CD14-positive monocyte (primary cell): ENCODE measurements around the gene RHOH. TPM values are rescaled to one million over a fixed set of nuclear protein-coding genes. Genes with fewer than 3 reads are reported as not detected.

Experiments
- DNase-seq, 3 donors: peaks; one replicate each; pipeline ENCODE4 v3.0.0-alpha.2; 2011 to 2022
- H2AFZ ChIP-seq: 2 replicates; pipeline ENCODE4 v1.6.0; 2012; ENCODE audit warnings: mild to moderate bottlenecking, low read depth, low read length, inconsistent platforms; ENCODE audit not compliant: insufficient read depth, poor library complexity, severe bottlenecking
- H3K27ac ChIP-seq, 2 donors: 1 replicate in 1 of 2; 2 replicates in 1 of 2; pipeline ENCODE4 v1.5.1; 2012 to 2013; ENCODE audit warnings: low read length in 2 of 2, control low read depth in 1 of 2, inconsistent platforms in 1 of 2, low read depth in 1 of 2, mild to moderate bottlenecking in 1 of 2
- H3K27me3 ChIP-seq, 2 donors: one replicate each; pipeline versions ENCODE4 v1.6.0 to v1.6.1; 2011 to 2013; ENCODE audit warnings: low read length in 2 of 2; ENCODE audit not compliant: control insufficient read depth in 2 of 2, insufficient read depth in 2 of 2
- H3K36me3 ChIP-seq, 2 donors: replicated peaks in 1 of 2; 1 replicate in 1 of 2; 2 replicates in 1 of 2; pipeline versions ENCODE4 v1.5.1 to v1.6.1; 2012 to 2013; ENCODE audit warnings: low read length in 2 of 2, control low read depth in 1 of 2, inconsistent platforms in 1 of 2, mild to moderate bottlenecking in 1 of 2; ENCODE audit not compliant: insufficient read depth in 2 of 2, control insufficient read depth in 1 of 2
- H3K4me1 ChIP-seq, 2 donors: 1 replicate in 1 of 2; 2 replicates in 1 of 2; pipeline versions ENCODE4 v1.5.1 to v1.6.1; 2012 to 2013; ENCODE audit warnings: low read length in 2 of 2, control low read depth in 1 of 2, inconsistent platforms in 1 of 2, mild to moderate bottlenecking in 1 of 2, moderate library complexity in 1 of 2; ENCODE audit not compliant: insufficient read depth in 2 of 2, control insufficient read depth in 1 of 2
- H3K4me2 ChIP-seq: replicated peaks from 2 replicates; pipeline ENCODE3; 2012; ENCODE audit warnings: low read length, moderate library complexity, mild to moderate bottlenecking; ENCODE audit not compliant: poor library complexity, severe bottlenecking; ENCODE audit errors: extremely low read depth
- H3K4me3 ChIP-seq, 3 experiments: fragments of 200-600 bp in 1 of 3; sonication (generic) in 1 of 3; replicated peaks in 1 of 3; 1 replicate in 2 of 3; 2 replicates in 1 of 3; pipeline ENCODE4 v1.5.1; 2011 to 2013; ENCODE audit warnings: low read length in 3 of 3, mild to moderate bottlenecking in 3 of 3, control low read depth in 2 of 3, low read depth in 2 of 3, inconsistent platforms in 1 of 3, moderate library complexity in 1 of 3
- H3K79me2 ChIP-seq: 2 replicates; pipeline ENCODE4 v1.6.0; 2012; ENCODE audit warnings: mild to moderate bottlenecking, control low read depth, inconsistent platforms, low read length, moderate library complexity; ENCODE audit not compliant: insufficient read depth
- H3K9ac ChIP-seq: 2 replicates; pipeline ENCODE4 v1.6.0; 2017; ENCODE audit warnings: low read length, mild to moderate bottlenecking; ENCODE audit not compliant: insufficient read depth, poor library complexity, severe bottlenecking
- H3K9me3 ChIP-seq, 2 donors: replicated peaks in 1 of 2; 1 replicate in 1 of 2; 2 replicates in 1 of 2; pipeline versions ENCODE4 v1.5.1 to v1.6.1; 2012 to 2013; ENCODE audit warnings: low read length in 2 of 2, control low read depth in 1 of 2; ENCODE audit not compliant: control insufficient read depth in 1 of 2, insufficient read depth in 1 of 2
- H4K20me1 ChIP-seq: 2 replicates; pipeline ENCODE4 v1.6.0; 2012; ENCODE audit warnings: mild to moderate bottlenecking, low read length, control low read depth, moderate library complexity; ENCODE audit not compliant: insufficient read depth
- H3K27ac Mint-ChIP-seq, 7 donors: one replicate each; pipeline ENCODE4 v1.8.0; 2020; ENCODE audit warnings: mild to moderate bottlenecking in 7 of 7, mixed read lengths in 7 of 7, moderate library complexity in 6 of 7, inconsistent platforms in 2 of 7
- H3K27me3 Mint-ChIP-seq, 3 donors: one replicate each; pipeline ENCODE4 v1.8.0; 2021 to 2022; ENCODE audit warnings: low read depth in 3 of 3, mild to moderate bottlenecking in 3 of 3, mixed read lengths in 3 of 3, moderate library complexity in 3 of 3, inconsistent platforms in 1 of 3
- H3K36me3 Mint-ChIP-seq, 2 donors: one replicate each; pipeline ENCODE4 v1.8.0; 2020; ENCODE audit warnings: mixed read lengths in 2 of 2, inconsistent platforms in 1 of 2, mild to moderate bottlenecking in 1 of 2
- H3K4me1 Mint-ChIP-seq: one replicate; pipeline ENCODE4 v1.8.0; 2020; ENCODE audit warnings: mild to moderate bottlenecking, mixed read lengths
- H3K4me3 Mint-ChIP-seq, 2 donors: one replicate each; pipeline ENCODE4 v1.8.0; 2020; ENCODE audit warnings: mild to moderate bottlenecking in 2 of 2, mixed read lengths in 2 of 2, moderate library complexity in 1 of 2
- H3K9me3 Mint-ChIP-seq, 7 donors: one replicate each; pipeline ENCODE4 v1.8.0; 2020 to 2022; ENCODE audit warnings: mixed read lengths in 7 of 7, mild to moderate bottlenecking in 6 of 7, moderate library complexity in 6 of 7, inconsistent platforms in 2 of 7
- CTCF ChIP-seq: fragments of 200-600 bp; IDR thresholded peaks from one replicate; pipeline ENCODE4 v1.8.0; 2022; ENCODE audit warnings: antibody characterized with exemption, mild to moderate bottlenecking
- WGBS: methylation state at CpG from one replicate; pipeline ENCODE4 v1.1.5; 2013; ENCODE audit warnings: missing lambda C conversion rate; ENCODE audit not compliant: insufficient coverage; 5-methylcytosine and 5-hydroxymethylcytosine counted together
- intact Hi-C, 2 donors: fragments of 100-400 bp; cut with micrococcal nuclease; formaldehyde crosslinking; loops; one replicate each; pipeline versions ENCODE4 v1.15.0 to v1.15.1; 2023
- polyA plus RNA-seq, 3 donors: library from polyadenylated mRNA; depleted of rRNA in 1 of 3; unstranded in 2 of 3; stranded (reverse) in 1 of 3; fragments of 300-500 nt in 2 of 3; fragments of >200 nt in 1 of 3; fragmentation: Illumina TruSeq in 2 of 3; gene quantifications; 1 replicate in 2 of 3; 2 replicates in 1 of 3; pipeline ENCODE4 v1.2.3, GENCODE V29; 2012 to 2021

The RHOH gene
- polyA plus RNA-seq, 3 donors, result 0.16 to 1.4 (median 1.2) TPM

GRCh38 chr4:40262077-40262528, 65.3 kb downstream of the RHOH start:
- Histone ChIP-seq H3K27me3 (no peaks in the 10 kb centered on the region), H4K20me1 (no peaks in the 10 kb centered on the region), H3K27ac (no peak overlapping the region), H3K4me1 (peaks cover 7 to 26% of the 10 kb centered on the region in 2 donors), H3K79me2 (no peaks in the 10 kb centered on the region), H2AFZ (no peak overlapping the region), H3K9me3 (no peaks in the 10 kb centered on the region), H3K4me2 (no peak overlapping the region), H3K9ac (no peak overlapping the region), H3K4me3 (no peak overlapping the region), H3K36me3 (no peaks in the 10 kb centered on the region)
- Mint-ChIP-seq H3K4me1 (peaks cover 18% of the 10 kb centered on the region), H3K9me3 (no peaks in the 10 kb centered on the region), H3K36me3 (no peaks in the 10 kb centered on the region), H3K27me3 (peaks cover 0 to 7% (median 2%) of the 10 kb centered on the region in 3 donors), H3K27ac (no peak overlapping the region), H3K4me3 (no peak overlapping the region)
- intact Hi-C loops, result no loop called here
- TF ChIP-seq CTCF, result no peak
- no peak for DNase-seq

- Mint-ChIP-seq H3K27me3 (peaks cover 0 to 12% (median 2%) of the 10 kb centered on the region in 3 donors), H3K4me1 (peaks cover 18% of the 10 kb centered on the region), H3K27ac (peak overlapping the region in 1 of 7 donors; percentile 50), H3K4me3 (no peak overlapping the region), H3K9me3 (no peaks in the 10 kb centered on the region), H3K36me3 (no peaks in the 10 kb centered on the region)
- no peak overlapping the region for H3K4me2 ChIP-seq
- TF ChIP-seq CTCF, result no peak
- H2AFZ ChIP-seq, result no peak overlapping the region
- no peaks in the 10 kb centered on the region for H4K20me1 ChIP-seq
- H3K9ac ChIP-seq, result no peak overlapping the region
- no peaks in the 10 kb centered on the region for H3K79me2 ChIP-seq
- 91% methylated on average over 1 of the region's 2 CpGs for WGBS
- no peaks in the 10 kb centered on the region for H3K27me3 ChIP-seq
- H3K4me3 ChIP-seq, result no peak overlapping the region
- no peak for DNase-seq
- H3K36me3 ChIP-seq, result no peaks in the 10 kb centered on the region
- no peak overlapping the region for H3K27ac ChIP-seq
- H3K4me1 ChIP-seq, result peaks cover 7 to 26% of the 10 kb centered on the region in 2 donors
- H3K9me3 ChIP-seq, result no peaks in the 10 kb centered on the region
- intact Hi-C loops, result no loop called here
Observed at GRCh38 chr4:40262861-40263260, 66.0 kb downstream of the RHOH start.
